NCI-H1417 treated with DMSO at 0.1 percent for 48 hours (cell line): ENCODE measurements around the gene RALGDS.
A peak's percentile ranks its signal among the peaks of the same experiment; 100 is the strongest.

ENCODE experiments used
- DNase-seq: peaks from one replicate; lab custom pipeline; 2025; lab: John Stamatoyannopoulos, UW

RALGDS gene

DNA sequence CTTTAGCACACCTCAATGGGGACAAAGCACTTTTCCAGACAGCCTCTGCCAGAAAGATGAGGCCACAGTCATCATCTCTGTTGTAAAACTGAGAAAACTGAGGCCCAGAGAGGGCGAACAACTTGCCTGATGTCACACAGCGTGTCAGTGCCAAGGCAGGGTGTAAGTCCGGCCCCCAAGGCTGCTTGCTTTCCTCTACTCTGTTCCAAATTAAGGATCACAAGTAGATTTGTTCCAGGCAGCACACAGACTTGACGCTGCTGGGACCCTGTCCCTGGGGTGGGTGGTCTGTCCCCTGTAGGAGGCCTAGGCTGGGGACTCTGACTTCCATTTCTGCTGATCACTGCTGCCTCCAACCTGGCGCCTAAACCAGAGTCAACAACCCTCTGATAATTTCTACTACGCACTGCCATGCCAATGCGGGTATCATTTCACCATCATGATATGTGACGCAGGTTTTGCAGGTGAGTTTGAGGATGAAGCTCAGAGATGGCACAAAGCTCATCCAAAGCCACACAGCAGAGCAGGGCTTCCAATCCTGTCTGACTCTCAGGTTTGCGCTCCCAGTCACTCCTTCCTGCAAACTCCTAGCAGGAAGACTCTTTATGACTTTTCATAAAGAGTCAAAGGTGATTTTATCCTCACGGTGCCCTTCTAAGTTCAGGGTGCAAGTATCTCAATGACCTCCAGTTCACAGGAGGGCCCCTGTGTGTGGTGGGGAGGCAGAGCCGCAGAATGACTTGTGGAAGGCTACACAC, 13.5 kb upstream of the RALGDS start:
- no peak for DNase-seq

DNA sequence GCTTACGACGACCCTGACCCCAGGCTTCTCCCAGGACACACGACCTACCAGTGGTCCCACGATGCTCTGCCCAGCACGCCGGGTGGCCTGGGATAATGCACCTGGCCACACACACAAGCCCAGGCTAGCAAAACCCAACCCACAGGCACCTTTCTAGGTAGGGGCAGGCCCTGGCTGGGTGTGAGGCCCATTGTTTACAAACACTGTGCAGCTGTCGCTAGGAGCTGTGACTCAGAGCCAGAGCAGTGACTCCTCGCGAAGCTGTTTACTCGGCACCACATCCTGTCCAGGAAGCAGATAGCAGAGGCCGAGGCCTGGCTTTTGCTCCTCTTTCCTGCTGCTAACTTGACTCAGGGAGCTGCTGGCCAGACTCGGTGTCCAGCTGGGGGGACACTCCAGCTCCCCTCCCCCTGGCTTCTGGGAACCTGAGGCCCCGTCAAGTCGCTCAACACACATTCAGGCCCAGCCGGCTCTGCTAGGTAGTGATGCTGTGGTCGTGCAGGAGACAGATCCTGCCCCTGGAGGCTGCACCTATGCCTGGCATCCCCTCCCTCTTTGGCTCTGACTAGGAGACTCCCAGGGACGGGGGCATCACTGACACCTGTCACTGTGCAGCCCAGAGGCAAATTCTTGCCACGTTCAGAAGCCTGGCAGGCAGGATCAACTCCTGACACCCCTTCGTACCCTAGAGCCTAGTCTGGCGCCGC, 12.8 kb upstream of the RALGDS start:
- DNase-seq = peak; percentile 82

DNA sequence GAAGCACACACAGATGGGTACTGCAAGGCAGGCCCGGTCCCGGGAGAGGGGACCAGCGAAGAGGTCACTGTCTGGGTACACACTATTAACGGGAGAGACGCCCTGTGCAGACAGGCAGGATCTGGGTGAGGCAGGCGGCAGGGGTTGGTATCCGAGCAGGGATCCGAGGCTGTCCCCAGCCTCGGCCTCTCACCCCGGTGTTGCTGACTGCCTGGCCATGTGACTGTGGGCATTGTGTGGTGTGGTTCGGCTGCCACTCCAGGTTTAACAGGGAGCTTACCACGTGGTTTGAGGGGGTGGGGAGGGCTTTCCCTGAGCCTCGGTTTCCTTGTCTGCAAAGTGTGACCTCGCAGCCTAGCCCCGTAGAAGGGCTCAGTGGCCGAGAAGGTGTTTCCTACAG, 11.1 kb upstream of the RALGDS start:
- no peak for DNase-seq

DNA sequence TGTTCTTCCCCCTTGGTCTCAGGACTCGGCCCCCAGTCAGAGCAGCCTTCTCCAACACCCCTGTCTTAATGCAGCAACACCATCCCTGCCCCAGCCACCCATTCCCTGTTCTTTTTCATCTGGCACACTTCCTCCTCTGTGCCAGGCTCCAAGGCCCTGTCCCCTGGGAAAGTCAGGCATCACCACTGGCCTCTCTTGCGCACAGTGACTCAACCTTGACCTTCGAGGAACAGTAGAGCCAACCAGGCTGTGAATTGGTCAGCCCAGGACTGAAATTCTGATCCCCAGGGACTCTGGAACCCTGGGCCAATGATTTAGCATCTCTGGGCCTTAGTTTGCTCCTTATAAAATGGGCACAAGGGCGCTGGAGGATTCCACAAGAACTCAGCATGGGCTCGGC, 10.5 kb upstream of the RALGDS start:
- no peak for DNase-seq

DNA sequence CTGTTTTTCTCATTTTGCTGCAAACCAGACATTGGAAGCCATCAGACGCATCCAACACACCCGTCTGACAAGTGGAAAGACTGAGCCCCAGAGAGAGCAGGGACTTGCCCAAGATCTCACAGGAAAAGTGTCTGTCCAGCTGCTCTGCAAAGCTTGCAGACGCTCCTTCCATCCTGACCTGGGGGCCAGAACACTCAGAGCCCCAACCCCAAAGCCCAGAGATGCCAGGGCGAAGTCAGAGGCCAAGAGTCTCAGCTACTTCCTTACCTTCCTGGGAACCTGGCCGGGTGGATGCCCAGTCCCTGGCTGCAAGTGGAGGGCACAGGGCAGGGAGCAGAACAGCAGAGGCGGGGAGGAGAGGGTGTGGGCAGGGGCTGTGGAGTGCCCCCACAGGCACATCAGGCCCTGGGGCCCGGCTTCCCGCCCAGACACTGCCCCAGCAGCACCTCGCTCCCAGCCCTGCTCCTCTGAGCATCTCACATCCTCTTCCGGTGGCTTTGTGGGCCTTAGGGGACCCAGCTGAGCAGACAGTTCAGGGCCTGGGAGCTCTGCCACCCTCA, 9.7 kb upstream of the RALGDS start:
- no peak for DNase-seq

GRCh38 chr9:133129001-133129795, 8.2 kb upstream of the RALGDS start:
- no peak for DNase-seq

DNA sequence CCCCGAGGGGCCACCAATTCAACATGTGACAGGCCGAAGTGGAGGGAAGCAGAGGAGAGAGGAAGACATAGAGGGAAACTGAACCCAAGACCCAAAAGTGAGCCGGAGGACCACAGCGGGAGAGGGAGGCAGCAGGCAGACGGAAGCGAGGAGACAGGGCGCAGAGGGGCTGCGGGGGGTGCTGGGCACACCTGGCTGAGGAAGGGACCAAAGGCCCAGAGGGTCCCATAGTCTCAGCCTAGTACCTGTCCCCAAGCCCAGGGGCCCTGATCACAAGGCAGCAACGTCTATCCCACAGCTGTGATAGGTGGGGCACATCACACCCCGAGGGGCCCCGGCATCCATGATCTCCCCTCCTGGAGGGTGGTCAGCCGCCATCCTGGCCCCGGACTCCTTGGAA, 7.1 kb upstream of the RALGDS start:
- no peak for DNase-seq

DNA sequence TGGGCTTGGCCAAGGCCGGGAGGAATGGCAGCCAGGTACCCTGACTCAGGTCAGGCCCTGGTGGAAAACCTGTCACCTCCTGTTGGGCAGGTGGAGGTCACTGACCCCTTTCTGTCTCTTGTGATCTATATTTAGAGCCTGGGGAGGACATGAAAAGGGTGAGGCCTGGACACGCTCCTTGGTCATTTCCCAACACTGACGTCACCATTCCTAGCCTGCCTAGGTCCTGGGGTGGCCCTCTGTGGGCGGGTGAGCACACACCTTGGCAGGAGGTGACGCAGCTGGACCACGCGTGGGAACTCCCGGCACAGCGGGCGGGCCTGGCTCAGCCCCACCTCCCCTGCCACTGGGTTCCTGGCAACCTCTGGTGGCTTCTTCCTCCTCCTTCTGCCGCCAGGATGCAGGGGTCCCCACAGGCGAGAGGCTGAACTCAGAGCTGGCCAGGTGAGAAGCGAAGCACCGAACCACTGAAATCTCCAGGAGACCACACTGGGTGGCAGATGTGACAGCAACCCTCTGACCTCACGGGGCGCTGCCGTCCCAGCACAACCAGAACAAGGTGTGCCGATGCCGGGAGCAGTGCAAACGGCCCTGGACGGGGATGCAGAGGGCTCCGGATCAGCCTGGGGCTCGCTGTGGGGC, 6.4 kb upstream of the RALGDS start:
- DNase-seq = no peak

GRCh38 chr9:133126697-133127339, 5.8 kb upstream of the RALGDS start:
- no peak for DNase-seq

DNA sequence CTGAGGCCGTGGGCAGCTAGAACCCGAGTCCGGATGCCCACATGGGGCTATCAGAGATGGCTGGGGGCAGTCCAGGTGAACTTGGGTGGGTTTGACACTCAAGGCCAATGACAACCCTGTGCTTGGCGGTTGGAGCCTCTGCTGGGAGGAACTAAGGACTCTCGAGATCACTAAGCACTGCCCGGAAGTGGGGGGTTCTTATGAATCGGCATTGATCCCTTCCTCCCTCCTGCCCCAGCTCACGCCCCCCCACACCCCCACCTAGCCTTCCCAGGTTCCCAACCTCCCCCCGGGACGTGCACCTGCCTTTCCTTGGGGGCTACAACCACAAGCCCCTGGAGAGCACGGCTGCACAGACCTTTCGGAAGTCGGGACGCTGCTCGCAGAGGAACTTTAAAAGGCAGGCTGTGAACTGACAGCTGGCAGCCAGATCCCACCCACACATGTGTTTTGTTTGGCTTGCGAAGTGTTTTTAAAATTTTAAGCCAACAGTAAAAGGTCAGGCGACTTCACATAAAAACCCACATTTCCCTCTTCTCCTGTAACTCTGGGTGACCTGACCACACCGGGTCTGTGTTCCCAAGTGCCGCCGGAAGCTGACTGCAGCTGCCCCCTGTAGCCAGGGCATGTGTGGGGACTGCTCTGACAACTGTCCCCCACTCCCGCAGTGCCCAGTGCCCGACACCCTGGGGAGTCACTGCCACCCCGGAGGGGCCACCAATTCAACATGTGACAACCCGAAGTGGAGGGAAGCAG, 5.1 kb upstream of the RALGDS start:
- no peak for DNase-seq

- DNase-seq = no peak
These were observed 3.9 kb upstream of the RALGDS start for GRCh38 chr9:133124907-133125275.

DNA sequence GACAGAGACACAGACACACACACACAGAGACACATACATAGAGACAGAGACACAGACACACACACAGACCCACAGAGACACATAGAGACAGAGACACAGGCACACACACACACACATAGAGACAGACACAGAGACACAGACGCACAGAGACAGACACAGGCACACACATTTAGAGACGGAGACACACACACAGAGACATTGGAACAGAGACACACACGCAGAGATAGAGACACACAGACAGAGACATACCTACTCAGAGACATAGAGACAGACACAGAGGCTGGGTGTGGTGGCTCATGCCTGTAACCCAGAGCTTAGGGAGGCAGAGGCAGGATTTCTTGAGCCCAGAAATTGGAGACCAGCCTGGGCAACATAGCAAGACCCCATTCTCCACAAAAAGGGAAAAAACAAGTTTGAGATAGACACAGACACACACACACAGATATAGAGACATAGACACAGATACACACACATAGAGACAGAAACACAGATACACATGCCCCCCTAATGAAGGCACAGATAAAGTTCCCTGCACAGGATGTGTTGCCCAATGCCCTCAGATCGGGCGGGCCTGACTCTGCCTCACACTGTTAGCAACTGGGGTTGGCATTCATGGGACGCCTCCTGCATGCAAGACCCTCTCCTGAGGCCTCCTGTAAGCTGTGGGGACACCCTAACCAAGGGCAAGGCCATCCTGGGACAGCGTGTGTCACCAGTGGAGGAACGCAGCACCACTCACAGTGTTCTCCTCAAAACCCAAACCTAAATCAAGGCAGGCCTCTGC, 3.3 kb upstream of the RALGDS start:
- DNase-seq = no peak

DNA sequence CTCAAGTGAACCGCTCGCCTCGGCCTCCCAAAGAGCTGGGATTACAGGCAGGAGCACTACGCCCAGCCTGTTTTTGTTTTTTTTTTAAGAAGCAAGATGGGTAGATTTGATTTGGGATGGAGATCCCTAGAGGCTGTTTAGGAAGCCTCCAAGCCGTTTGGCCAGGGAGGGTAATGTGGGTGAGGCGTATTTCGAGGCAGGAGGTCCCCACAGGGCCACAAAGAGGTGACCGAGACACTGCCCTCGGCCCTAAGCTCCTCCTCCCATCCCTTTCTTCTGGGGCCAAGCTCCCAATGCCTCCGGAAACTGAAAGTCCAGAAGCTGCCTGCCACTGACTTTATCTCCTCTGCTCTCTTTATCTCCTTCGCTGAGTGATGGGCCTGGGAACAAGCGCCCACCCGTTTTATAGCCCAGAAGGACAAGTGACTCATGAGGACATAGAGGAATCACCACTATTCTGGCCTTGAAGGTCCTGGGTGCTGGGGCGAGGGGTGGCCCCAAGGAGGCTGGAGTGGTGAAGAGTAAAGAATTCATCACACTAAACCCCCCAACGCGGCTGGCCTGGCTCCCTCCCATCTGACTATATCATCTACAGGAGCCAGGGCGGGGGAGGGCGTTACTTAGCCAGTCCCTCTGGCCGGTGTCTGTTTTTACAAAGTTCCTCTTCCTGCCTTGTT, 2.0 kb upstream of the RALGDS start:
- DNase-seq = no peak

GRCh38 chr9:133122605-133122934, 1.5 kb upstream of the RALGDS start:
- DNase-seq = no peak

GRCh38 chr9:133121915-133122550, 993 bp upstream of the RALGDS start:
- no peak for DNase-seq

- no peak for DNase-seq
These were observed 391 bp downstream of the RALGDS start for GRCh38 chr9:133120501-133121197.

DNA sequence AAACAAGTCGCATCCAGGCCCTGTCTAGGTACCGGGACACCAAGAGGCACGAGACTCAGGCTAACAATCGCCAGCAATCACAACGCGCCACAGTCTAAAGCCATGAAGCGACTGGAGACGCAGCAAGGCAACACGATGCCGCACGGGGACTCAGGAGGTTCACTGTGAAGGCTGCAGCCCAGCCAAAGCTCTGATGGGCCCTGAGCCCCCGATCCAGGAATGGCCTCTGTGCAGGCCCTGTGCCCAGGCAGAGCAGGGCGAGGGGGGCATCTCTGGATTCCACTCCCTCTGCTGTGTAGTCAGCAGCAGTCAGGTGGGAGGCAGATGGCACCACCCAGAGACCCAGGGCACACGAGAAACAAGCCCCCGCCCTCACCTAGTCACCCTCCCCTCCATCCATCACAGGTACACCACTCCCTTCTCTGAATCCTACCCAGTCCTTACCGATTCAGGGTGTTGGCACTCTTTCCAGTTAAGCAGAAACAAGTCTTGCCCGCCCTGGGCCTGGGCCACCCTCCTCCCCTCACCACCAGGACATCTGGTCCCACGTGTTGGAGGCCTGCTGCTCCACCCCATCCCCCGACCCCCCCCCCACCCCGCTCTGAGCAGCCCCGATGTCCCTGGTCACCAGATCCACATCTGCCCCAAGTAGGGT, 1.1 kb downstream of the RALGDS start:
- DNase-seq = no peak
